Mammary epithelial cell (primary cell): ENCODE data around the gene GRID2.

Experiments used
- EZH2 ChIP-seq: IDR thresholded peaks from 2 replicates; pipeline ENCODE4 v1.6.1; 2012; ENCODE audit warnings: low read length, inconsistent platforms, borderline replicate concordance
- TF ChIP-seq, protein P1 (sequence below), 2 donors: IDR thresholded peaks in 1 of 2; conservative IDR thresholded peaks in 1 of 2; 2 replicates each; pipeline ENCODE4 v1.5.1; 2011 to 2012; ENCODE audit warnings: inconsistent platforms in 2 of 2, low read length in 2 of 2, mild to moderate bottlenecking in 2 of 2, control low read depth in 1 of 2, low read depth in 1 of 2; ENCODE audit not compliant: insufficient read depth in 1 of 2; ENCODE audit errors: extremely low read depth in 1 of 2

DNA sequence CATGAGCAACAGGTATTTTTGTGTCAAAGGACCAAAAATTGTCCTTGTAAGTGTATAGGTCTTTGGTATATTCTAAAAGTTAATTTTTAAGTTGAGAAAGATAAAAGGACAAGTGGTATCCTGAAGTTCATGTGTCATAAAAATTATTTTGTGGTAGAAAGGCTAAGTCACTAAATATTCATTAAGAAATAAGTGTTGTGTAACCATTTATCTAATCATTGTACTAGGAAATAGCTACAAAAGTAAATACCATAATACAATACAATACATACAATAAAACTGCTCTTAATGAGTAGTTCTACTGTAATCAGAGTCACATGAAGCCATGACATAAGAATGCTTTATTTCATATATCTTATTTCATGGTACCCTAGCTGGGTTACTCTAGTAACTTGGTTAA, 1442.3 kb downstream of the GRID2 start:
- TF ChIP-seq, protein P1, sequence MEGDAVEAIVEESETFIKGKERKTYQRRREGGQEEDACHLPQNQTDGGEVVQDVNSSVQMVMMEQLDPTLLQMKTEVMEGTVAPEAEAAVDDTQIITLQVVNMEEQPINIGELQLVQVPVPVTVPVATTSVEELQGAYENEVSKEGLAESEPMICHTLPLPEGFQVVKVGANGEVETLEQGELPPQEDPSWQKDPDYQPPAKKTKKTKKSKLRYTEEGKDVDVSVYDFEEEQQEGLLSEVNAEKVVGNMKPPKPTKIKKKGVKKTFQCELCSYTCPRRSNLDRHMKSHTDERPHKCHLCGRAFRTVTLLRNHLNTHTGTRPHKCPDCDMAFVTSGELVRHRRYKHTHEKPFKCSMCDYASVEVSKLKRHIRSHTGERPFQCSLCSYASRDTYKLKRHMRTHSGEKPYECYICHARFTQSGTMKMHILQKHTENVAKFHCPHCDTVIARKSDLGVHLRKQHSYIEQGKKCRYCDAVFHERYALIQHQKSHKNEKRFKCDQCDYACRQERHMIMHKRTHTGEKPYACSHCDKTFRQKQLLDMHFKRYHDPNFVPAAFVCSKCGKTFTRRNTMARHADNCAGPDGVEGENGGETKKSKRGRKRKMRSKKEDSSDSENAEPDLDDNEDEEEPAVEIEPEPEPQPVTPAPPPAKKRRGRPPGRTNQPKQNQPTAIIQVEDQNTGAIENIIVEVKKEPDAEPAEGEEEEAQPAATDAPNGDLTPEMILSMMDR (conservative IDR thresholded peaks at IDR 0.05 in 1 of 2, IDR thresholded peaks at IDR 0.05 in 1 of 2; ENCODE audit: extremely low read depth in 1 of 2, insufficient read depth in 1 of 2, low read depth in 1 of 2, low read length in 2 of 2): no peak
- TF ChIP-seq EZH2: no peak
